Stimulated activated CD8-positive, alpha-beta memory T cell treated with anti-CD3 and anti-CD28 coated beads, Interleukin-12 subunit alpha, Interleukin-12 subunit beta, amount 100 ng/mL, for 4 hours (primary cell): ENCODE results near the gene TUBB1.
"Not testable (repeated sequence)": the region's sequence is repeated elsewhere in the genome, so short reads cannot be mapped to it uniquely, and the experiment has no call there.

Experiments
- DNase-seq: peaks from one replicate; pipeline ENCODE4 v3.0.0-alpha.2; 2020; ENCODE audit warnings: low read depth

The TUBB1 gene

DNA sequence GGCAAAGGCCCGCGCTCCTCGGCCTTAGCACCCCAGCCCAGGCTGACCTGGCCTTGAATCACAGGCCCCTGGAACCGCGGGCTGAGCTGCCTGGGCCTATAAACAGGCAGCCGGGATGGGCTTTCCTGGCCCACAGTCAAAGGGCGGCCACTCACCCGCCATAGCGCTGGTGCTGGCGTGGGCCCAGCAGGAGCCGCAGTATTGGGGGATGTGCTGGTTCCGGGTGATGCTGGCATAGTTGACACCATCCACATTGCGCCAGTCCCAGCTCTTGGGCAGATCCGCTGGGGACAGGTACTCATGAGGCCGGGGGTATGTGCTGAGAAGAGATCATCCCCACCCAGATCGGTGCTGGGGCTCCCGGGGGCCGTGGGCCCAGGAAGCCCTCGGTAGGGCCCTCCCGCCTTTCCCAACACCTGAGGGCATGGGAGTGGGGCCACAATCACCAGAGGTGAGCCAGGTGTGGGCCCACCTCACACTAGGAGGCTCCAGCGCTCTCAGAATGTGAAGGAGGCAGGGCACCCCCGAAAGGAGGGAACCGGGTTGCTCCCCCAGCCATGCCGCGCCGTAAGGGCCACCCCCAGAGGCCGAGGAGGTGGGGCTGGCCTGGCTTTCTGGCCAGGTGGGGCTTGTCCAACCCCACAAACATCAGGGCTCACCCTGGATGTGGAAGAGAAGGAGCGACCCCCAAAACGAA is 12.9 kb upstream of the TUBB1 start:
- DNase-seq = no peak

DNA sequence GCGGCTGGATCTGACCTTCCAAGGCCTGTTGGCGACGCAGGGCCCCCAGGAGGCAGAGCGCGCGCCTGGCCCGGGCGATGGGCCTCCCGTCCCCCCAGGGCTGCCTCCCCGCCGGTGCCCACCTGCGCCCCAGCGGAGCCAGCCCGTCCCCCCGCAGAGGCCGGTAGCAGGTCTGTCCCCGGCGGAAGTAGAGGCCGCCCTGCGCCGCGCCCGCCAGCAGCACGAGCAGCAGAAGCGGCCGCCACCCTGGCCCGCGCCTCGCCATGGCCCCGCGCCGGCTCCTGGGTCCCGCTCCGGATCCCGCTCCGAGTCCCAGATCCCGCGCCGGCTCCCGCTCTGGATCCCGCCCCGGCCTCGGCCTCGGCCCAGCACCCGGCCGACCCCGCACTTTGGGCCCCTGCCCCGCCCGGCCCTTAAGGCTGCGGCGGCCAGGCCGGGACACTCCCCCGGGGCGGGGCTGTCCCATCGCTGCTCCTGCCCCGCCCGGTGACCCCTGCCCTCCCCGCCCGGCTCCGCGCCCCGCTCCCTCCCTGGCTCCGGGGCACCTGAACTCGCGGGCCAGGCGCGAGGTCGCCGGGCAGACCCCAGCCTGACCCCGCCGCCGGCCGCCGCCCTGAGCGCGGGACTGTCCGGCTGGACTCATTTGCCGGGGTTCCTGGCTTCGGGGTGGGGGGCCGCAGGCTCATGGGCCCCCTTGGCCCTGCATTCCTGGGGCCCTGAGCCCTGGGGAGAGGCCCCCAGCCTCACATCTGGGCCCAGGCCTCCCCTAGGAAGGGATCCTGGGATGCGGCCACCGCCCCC is 12.2 kb upstream of the TUBB1 start, which contains the start of gene CTSZ:
TSS of gene CTSZ (minus strand) at position 391 of the 801 bp plus-strand sequence. CDS start at position 265, 126 bp downstream.
- DNase-seq = peak; percentile 21

DNA sequence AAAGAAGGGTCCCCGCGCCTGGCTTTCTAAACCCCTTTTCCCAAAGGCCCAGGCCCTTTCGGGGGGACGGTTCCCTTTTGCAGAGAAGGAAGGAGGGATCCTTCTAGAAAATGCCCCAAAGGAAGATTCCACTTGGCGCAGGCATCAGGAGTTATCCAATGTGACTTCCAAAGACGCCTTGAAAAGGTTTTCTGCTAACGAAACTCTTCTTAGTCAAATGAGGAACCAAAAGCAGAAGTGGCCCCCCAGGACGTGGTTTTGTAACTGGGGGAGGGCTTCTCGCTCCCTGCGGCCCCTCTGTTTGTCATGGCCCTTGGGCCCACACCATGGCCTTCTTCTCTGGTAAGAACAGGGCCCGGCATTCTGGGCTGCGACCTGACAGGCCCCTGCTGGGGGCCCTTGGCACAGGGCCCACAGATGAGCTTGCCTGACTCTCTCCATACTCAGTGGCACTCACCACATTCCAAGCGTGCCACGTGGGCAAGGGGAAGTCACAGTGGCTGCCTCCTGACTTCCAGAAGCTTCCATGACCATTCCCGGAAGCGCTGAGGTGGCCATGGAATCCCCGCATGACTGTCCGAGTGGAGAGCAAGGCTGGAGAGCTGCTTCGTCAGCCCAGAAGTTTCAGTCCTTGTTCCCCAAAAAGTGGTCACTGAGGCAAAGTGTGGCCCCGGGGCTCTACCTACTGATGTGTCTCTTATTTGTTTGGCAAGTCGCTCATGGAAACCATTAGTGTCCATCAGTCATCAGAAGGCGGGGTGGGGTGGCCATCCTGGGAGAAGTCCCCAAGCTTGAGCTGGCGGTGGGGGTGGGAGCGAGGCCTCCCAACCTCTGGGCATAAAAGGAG is 11.3 kb upstream of the TUBB1 start:
- DNase-seq = no peak

DNA sequence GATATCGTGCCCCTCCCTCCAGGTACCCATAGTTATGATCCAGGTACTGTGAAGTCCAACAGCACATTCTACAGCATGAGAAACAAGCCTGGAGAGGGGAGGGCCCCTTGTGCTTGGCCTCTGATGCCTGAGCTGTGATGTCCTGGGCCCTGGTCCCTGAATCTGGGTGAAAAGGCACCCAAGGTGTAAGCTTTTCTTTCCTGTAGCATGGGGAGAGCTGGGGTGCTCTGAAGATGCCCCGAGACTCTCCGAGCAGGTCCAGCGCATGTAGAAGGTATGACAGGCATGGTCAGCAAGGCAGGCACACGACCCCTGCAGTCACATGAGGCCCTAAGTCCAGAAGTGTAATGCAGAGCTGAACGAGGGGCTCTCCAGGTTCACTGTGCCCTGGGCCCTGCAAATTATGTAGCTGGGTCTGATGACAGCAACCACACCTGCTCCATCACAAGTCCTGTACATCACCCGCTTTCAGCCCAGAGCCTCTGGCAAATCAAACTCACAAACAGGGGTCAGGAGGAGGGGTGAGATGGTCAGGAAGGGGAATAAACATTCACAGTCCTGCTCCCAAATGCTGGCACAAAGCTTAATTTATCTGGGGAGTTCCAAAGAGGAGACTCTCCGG is 10.4 kb upstream of the TUBB1 start:
- DNase-seq = no peak

DNA sequence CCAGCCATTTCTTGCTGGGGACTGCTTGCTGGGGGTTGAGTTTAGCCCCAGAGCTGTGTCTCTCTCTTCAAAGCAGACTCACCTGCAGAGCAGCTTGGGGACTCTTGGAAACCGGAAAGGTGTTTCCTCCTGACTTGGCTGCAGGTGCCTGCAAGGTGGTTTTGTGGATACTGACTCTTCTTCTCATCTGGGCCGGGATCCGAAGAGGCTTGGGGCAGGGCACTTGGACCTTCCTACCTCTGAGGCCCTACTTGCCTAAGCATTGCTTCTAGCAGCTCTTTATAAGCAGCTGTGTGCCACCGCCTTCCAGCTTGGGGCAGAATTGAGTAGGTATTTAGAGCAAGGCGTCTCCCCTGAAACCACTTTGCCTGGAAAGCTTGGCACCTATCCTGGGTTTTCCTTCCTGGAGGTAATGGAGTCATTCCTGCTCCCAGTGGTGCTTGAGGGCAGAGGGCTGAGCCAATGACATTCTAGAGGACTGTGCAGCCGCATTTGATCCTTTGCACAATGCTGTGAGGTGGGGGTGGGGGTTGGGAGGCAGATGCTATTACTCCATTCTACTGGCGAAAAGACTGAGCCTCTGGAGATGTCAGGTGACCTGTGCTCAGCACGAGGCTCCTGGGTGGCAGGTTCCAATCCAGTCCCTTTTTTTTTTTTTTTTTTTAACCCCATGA is 8.8 kb upstream of the TUBB1 start:
- DNase-seq = no peak

DNA sequence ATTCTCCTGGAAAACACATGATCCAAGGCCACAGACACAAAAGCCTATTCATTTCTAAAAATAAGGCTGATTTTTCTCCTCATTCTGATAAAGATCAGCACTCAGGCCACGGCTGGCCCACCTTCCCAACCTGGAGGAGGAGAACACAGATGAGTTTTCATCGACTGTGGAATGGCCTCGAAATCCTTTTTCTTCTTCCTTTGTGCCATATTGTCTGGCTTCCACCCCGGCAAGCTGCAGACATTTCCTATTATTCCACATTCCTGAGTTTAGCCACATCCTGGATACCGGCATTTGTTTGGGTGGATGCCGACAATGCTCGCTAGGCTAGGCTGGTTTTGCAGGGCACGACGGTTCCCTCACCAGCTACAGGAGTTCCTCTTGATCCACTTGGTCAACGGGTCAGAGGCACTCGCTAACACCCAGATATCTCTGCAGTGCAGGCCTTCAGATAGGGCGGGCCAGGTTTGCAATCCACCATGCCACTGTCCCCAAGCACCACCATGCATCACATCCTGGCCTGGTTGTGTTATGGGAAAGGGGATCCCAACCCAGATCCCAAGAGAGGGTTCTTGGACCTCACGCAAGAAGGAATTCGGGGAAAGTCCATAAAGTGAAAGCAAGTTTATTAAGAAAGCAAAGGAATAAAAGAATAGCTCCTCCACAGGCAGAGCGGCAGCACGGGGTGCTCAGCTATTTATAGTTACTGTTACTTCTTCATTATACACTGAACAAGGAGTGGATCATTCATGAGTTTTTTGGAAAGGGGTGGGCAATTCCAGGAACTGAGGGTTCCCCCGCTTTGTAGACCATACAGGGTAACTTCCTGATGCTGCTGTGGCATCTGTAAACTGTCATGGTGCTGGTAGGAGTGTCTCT is 8.0 kb upstream of the TUBB1 start:
- DNase-seq = no peak

DNA sequence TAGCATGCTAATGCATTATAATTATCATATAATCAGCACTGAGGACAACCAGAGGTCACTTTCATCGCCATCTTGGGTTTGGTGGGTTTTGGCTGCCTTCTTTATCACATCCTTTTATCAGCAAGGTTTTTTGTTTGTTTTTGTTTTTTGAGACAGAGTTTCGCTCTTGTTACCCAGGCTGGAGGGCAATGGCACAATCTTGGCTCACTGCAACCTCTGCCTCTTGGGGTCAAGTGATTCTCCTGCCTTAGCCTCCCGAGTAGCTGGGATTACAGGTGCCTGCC is 7.4 kb upstream of the TUBB1 start:
- DNase-seq = not testable (repeated sequence)

DNA sequence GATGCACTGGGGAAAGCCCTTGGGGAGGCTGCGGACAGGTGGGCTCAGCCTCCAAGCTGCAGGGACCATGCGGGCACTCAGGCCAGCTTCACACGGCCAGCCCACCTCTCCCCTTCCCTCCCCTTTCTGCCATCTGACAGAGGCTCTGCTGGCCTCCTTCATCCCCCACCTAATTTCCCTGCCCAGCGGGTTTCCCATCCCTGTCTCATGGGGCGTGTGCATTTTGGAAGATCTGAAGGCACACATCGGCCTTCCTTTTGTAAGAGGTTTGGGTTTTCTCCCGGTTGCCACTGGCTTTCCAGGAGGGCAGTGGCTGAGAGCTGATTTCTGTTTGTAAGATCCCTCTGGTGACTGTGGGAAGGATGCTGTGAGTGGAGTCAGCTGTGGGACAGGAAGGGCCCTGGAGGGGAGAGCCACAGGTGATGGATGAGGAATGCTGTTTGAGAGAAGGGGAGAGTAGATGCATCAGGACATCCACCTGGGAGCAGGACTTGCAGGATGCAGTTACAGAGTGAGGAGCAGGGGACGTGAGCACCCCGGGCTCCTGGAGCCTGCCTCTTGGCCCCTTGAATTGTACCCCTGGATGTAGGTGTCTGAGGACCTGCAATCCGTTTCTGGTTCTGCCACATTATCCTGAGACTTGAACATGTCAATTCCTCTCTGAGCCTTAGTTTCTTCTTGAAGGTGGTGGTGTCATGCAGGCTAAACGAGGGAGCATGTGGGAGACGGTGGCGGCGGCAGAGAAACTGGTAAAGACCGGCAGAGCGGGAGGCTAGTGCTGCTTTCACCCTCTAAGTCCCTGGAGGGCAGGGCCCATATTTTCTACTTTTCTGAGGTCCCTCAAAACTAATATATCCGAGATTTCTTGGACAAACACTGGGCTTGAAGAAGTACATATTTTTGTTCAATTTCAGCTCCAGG is 5.9 kb upstream of the TUBB1 start:
- no peak for DNase-seq

DNA sequence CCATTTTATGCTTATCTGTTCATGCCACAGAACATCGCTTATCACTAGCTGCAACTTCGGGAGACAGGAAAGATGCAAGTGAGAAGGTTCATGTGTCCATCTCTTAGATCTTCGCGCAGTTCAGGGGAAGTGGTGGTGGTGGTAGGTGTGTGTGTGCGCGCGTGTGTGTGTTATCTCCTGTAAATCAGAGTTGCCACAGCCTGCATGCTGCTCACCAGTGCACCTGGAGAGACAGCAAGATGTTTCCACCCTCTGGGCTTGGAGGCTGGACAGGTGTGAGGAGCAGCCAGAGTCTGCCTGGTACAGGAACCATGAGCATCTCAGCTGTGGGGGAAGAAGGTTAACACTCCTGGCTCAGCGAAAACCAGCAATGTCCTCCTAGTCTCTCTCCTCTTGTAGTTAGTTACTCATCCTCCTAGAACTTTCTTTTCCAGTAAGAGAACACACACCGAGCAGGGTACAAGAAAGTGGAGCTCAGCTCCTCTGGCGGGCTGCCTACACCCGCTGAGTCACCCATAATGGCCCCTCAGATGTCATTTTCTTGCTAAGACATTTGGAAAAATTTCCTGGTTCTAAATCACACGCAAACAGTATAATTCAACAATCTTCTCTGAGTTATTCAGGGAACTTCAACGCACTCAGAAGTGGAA is 5.1 kb upstream of the TUBB1 start:
- no peak for DNase-seq

DNA sequence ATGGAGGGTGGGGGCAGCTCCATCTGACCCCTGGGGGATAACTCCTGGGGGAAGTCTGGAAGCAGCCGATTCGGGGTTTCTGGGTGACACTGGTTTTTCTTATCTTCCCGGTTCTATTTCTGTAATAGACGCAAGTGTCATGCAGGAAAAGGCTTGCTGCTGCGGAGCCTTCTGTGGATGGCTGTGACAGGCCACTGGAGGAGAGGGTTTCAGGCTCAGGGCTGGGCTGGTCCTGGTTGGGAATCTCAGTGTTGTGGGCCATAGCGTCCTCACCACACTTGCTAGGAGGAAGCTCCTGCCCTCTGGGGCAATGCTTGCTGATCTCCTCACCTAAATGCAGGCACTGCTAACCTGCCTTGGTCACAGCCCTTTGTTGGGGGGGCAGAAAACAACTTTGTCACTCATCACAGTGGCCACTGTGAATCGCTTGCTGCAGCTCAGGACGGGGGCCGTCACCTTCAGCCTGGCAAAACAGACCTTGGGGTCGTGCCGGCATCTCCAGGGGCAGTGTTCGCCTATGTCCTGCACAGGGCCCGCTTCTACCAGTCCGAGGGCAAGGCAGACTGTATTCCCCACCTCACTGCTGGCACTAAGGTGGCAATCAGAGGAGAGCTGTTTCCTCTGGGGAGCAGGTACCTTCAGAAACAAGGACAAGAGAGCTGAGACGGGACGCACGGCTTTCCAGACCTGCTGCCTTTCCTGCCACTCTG is 4.4 kb upstream of the TUBB1 start:
- DNase-seq = no peak

DNA sequence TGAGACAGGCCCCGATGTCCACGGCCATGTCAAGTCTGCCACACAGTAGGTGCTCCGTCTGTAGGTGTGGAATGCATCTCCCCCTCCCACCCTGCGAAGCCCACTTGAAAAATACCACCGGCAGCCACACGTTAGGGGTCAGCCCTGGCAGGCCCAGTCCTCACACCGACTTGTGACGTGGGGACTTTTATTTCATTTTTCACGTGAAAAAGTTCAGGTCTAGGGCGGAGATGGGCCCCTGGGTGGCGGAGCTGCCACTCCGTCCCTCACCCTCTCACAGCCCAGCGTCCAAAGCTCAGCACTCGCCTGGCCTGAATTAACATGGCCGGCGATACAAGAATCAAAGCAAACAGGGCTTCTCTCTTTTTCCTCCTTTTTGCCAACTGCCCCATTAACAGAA is 3.8 kb upstream of the TUBB1 start:
- no peak for DNase-seq

DNA sequence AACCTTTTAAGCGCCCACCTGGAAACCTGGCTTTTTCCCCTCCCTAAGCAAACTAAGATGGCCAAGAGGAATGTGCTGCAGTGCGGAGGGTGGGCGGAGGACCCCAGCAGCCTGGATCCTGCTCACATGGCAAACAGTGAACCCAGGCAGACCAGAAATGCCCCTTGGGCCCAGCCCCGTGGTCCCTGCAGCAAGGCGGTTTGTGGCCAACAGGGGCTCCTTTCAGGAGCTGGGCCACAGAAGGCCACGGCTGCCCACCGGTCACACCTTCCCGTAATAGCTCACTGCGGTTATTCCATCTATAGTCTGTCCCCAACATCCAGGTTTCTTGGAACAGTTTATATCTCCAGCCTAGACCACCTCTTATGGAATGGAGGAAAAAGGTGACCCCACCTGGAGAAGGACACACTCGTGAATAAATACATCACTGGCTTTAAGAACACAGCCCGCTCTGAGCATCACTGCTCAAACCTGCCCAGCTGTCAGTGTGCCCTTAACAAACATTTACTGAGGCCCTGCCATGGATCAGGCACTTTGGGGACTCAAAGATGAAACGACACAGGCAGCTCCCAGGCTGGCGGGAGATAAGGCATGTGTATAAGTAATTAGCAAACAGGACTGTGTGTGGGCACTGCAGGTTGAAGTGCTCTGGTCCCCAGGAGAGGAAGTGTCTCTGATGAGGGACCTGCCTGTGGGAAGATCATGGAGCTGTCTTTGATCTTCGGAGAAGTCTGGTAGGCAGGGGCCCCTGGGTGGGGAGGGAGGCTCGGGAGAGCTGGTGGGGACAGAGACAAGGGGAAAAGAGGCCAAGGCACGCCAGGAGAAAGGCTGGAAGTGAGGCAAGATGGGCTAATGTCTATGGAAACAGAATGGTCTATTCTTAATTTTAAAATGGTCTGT is 3.2 kb upstream of the TUBB1 start:
- no peak for DNase-seq

DNA sequence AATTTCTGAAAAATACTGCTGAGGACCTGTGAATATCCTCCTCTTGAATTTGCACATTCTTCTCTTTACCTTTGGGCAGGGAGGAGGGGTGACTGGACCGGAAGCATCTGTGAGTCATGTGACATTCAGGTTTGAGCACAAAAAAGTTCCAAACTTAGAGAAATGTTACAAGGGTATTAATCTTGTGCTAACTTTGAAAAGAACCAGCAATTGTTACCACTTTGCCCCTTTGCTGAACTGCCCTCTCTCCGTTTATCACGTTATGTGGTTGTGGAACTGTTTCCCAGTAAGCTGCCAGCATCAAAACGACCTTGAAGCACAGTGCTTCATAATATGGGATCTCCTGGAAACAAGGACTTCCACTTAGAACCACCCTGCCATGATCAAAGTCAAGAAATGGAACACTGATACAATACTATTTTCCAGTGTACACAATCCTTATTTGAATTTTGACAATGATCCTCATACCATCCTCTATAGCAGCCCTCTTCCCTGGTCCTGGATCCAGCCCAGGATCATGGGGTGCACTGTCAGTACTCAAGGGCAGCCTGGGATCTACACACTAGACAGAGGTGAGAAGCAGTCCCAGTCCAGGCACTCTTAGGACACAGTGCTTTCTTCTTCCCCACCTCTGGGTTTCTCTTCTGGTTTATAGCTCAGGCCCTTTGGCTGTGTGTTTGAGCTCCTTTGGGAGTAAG is 2.3 kb upstream of the TUBB1 start:
- no peak for DNase-seq

DNA sequence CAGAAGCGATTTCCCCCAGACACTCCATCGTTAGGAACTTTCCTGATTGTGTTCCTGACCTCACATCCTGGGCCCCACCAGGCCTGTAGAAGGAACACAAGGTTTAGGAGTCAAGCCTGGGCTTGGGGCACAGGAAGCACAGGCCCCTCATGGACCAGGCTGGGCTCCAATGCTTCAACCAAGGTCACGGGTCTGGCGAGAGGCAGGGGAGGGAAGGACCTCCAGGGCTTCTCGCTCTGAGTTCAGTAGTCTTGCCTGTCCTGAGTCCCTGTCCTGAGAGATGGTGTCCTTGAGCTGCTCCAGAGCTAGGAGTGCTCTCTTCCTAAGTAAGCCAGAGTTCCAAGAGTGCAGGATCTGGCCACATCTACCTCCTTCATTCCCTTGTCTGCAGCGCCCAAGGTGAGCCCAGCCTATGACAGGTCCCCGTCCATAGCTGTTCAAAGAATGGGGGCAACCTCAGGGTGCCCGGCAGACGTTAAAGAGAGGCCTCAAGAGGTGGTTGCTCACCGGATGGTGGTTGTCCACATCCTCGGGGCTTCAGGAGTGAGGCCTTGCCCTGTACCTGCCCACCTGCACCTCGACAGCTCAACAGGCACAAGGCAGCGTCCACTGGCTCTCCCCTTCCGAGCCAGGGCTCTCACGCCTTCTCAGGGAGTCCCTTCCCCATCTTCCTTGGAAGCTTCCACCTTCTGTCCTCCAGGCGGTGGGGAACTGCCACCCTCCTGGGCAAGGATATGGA is 1.6 kb upstream of the TUBB1 start:
- no peak for DNase-seq

DNA sequence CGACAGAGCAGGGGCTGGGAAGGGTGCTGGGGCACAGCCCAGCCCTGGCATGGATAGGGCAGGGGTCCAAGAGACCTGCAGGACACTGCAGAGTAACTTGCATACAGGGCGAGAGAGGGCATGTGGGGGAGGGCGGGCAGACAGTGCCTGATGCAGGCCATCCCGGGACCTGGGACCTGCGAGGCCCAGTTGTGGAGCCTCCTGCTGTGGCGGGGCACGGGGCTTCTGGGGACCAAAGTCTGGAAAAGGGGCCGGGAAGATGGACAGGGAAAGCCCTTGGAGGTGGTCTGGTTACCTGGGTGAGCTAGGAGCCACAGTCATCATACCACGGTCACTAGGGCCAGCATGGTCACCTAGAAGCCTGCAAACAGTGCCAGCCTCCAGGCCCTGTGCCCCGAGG is 412 bp upstream of the TUBB1 start:
- DNase-seq = no peak

DNA sequence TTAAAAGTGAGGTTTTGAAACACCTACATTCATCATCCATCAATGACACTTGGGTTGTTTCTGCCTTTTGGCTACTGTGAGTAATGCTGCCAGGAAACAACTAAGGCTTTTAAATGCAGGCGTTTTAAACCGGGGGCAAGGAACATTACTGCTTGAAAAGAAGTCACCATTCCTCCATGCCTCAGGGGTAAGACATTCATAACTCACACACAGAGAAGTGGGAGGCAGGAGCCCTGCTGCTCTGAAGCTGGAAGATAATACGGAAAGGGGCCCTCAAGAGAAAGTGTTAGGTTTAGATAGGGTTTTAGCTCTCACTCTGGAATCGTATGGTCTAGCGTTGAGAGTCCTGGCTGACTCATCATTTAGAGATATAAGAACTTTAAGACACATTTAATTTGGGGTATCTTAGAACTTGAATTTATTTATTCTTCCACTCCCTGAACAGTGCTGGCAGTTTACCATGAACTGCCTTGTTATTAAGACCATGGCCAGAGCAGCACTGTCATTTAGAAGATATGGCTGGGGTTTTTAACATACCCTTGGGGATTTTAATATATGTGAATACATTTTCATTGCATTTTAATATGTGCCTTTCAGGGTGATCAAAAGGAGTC is 1.8 kb downstream of the TUBB1 start:
- DNase-seq = no peak
